H9 (cell line): ENCODE results near the gene AP4S1. TPM values are rescaled to one million over a fixed set of nuclear protein-coding genes. Genes with fewer than 3 reads are reported as not detected.
A peak's percentile ranks its signal among the peaks of the same experiment; 100 is the strongest.

Experiments
- DNase-seq: peaks from one replicate; pipeline ENCODE4 v3.0.0-alpha.2; 2017
- H2AFZ ChIP-seq: one replicate; pipeline ENCODE4 v1.6.1; 2013; ENCODE audit warnings: mild to moderate bottlenecking, low read length, control low read depth, moderate library complexity
- H2AK5ac ChIP-seq: 2 replicates; pipeline ENCODE4 v1.6.1; 2013; ENCODE audit warnings: low read length, control low read depth, mixed read lengths; ENCODE audit not compliant: insufficient read length
- H2BK120ac ChIP-seq: one replicate; pipeline ENCODE4 v1.6.1; 2013; ENCODE audit warnings: low read depth, mild to moderate bottlenecking, low read length, control low read depth, inconsistent platforms; ENCODE audit not compliant: poor library complexity, severe bottlenecking
- H2BK12ac ChIP-seq: 2 replicates; pipeline ENCODE4 v1.6.1; 2013; ENCODE audit warnings: low read length, control low read depth, mixed read lengths, low read depth; ENCODE audit not compliant: insufficient read length
- H2BK15ac ChIP-seq: 2 replicates; pipeline ENCODE4 v1.6.1; 2013; ENCODE audit warnings: low read depth, low read length, control low read depth
- H2BK20ac ChIP-seq: one replicate; pipeline ENCODE4 v1.6.1; 2013; ENCODE audit warnings: low read depth, mild to moderate bottlenecking, low read length, control low read depth, inconsistent platforms; ENCODE audit not compliant: poor library complexity, severe bottlenecking
- H2BK5ac ChIP-seq: 2 replicates; pipeline ENCODE4 v1.6.1; 2013; ENCODE audit warnings: low read length, control low read depth, mixed read lengths; ENCODE audit not compliant: insufficient read length
- H3K14ac ChIP-seq: 2 replicates; pipeline ENCODE4 v1.6.1; 2013; ENCODE audit warnings: low read length, control low read depth; ENCODE audit not compliant: insufficient read depth
- H3K18ac ChIP-seq: 2 replicates; pipeline ENCODE4 v1.6.1; 2013; ENCODE audit warnings: low read depth, mild to moderate bottlenecking, mixed read lengths, low read length, control low read depth; ENCODE audit not compliant: insufficient read length
- H3K23ac ChIP-seq: 2 replicates; pipeline ENCODE4 v1.6.1; 2013; ENCODE audit warnings: low read length, control low read depth, mixed read lengths, low read depth; ENCODE audit not compliant: insufficient read length
- H3K23me2 ChIP-seq: 2 replicates; pipeline ENCODE4 v1.6.1; 2013; ENCODE audit warnings: low read depth, mild to moderate bottlenecking, mixed read lengths, low read length, control low read depth; ENCODE audit not compliant: insufficient read length, poor library complexity, severe bottlenecking
- H3K27ac ChIP-seq: 2 replicates; pipeline ENCODE4 v1.5.1; 2013; ENCODE audit warnings: low read length, control low read depth, mixed read lengths, low read depth; ENCODE audit not compliant: insufficient read length
- H3K27me3 ChIP-seq: 2 replicates; pipeline ENCODE4 v1.6.1; 2013; ENCODE audit warnings: low read length, control low read depth, inconsistent platforms; ENCODE audit not compliant: insufficient read depth
- H3K4ac ChIP-seq: 2 replicates; pipeline ENCODE4 v1.6.1; 2013; ENCODE audit warnings: low read depth, mild to moderate bottlenecking, control low read depth, inconsistent platforms, low read length, moderate library complexity
- H3K4me1 ChIP-seq: 2 replicates; pipeline ENCODE4 v1.6.1; 2013; ENCODE audit warnings: low read length, control low read depth, inconsistent platforms; ENCODE audit not compliant: insufficient read depth
- H3K4me2 ChIP-seq: 2 replicates; pipeline ENCODE4 v1.6.1; 2013; ENCODE audit warnings: low read length, control low read depth, mixed read lengths; ENCODE audit not compliant: insufficient read length, insufficient read depth
- H3K56ac ChIP-seq: 2 replicates; pipeline ENCODE4 v1.6.1; 2013; ENCODE audit warnings: low read depth, mild to moderate bottlenecking, mixed read lengths, low read length, control low read depth; ENCODE audit not compliant: insufficient read length
- H3K79me1 ChIP-seq: 2 replicates; pipeline ENCODE4 v1.6.1; 2013; ENCODE audit warnings: low read depth, mild to moderate bottlenecking, moderate library complexity, low read length, control low read depth, inconsistent platforms; ENCODE audit not compliant: insufficient read depth, poor library complexity, severe bottlenecking
- H3K79me2 ChIP-seq: 2 replicates; pipeline ENCODE4 v1.6.1; 2013; ENCODE audit warnings: low read length, control low read depth, inconsistent platforms; ENCODE audit not compliant: insufficient read depth
- H3K9ac ChIP-seq: 2 replicates; pipeline ENCODE4 v1.6.1; 2013; ENCODE audit warnings: low read length, control low read depth, mixed read lengths; ENCODE audit not compliant: insufficient read length; ENCODE audit errors: extremely low read depth
- H3K9me3 ChIP-seq: one replicate; pipeline ENCODE4 v1.6.1; 2013; ENCODE audit warnings: low read depth, low read length, inconsistent platforms; ENCODE audit not compliant: control insufficient read depth
- H3T11ph ChIP-seq: one replicate; pipeline ENCODE4 v1.6.1; 2013; ENCODE audit warnings: mild to moderate bottlenecking, low read length, control low read depth, inconsistent platforms
- H4K20me1 ChIP-seq: one replicate; pipeline ENCODE4 v1.6.1; 2013; ENCODE audit not compliant: control insufficient read depth, insufficient read length, insufficient read depth
- H4K5ac ChIP-seq: 2 replicates; pipeline ENCODE4 v1.6.1; 2013; ENCODE audit warnings: low read depth, mild to moderate bottlenecking, mixed read lengths, low read length, control low read depth; ENCODE audit not compliant: insufficient read length
- H4K8ac ChIP-seq: replicated peaks from 2 replicates; pipeline ENCODE4 v1.6.1; 2013; ENCODE audit warnings: low read length, control low read depth, mixed read lengths, low read depth; ENCODE audit not compliant: insufficient read length
- H4K91ac ChIP-seq: 2 replicates; pipeline ENCODE4 v1.6.1; 2013; ENCODE audit warnings: low read depth, mild to moderate bottlenecking, moderate library complexity, mixed read lengths, low read length, control low read depth; ENCODE audit not compliant: insufficient read length
- H3K27ac Mint-ChIP-seq, 3 experiments: 2 replicates in 2 of 3; 3 replicates in 1 of 3; pipeline ENCODE4 v1.8.0; 2020 to 2021; ENCODE audit warnings: mixed read lengths in 3 of 3, mild to moderate bottlenecking in 1 of 3, moderate library complexity in 1 of 3
- H3K27me3 Mint-ChIP-seq: 2 replicates; pipeline ENCODE4 v1.8.0; 2021; ENCODE audit warnings: low read depth, mild to moderate bottlenecking, moderate library complexity, mixed read lengths
- H3K36me3 Mint-ChIP-seq, 3 experiments: 2 replicates in 2 of 3; 3 replicates in 1 of 3; pipeline ENCODE4 v1.8.0; 2020 to 2021; ENCODE audit warnings: low read depth in 3 of 3, mixed read lengths in 3 of 3; ENCODE audit not compliant: insufficient read depth in 1 of 3
- H3K4me1 Mint-ChIP-seq, 2 experiments: 2 replicates each; pipeline ENCODE4 v1.8.0; 2020; ENCODE audit warnings: mixed read lengths in 2 of 2
- H3K4me3 Mint-ChIP-seq, 2 experiments: 2 replicates in 1 of 2; 3 replicates in 1 of 2; pipeline ENCODE4 v1.8.0; 2020 to 2021; ENCODE audit warnings: mild to moderate bottlenecking in 2 of 2, mixed read lengths in 2 of 2, moderate library complexity in 1 of 2
- H3K9me3 Mint-ChIP-seq, 2 experiments: 2 replicates in 1 of 2; 3 replicates in 1 of 2; pipeline ENCODE4 v1.8.0; 2020; ENCODE audit warnings: mild to moderate bottlenecking in 2 of 2, mixed read lengths in 2 of 2, moderate library complexity in 1 of 2
- CTCF ChIP-seq: fragments of 200-600 bp; sonication (generic); conservative IDR thresholded peaks from 3 replicates; pipeline ENCODE4 v1.8.0; 2021; ENCODE audit warnings: antibody characterized with exemption, mild to moderate bottlenecking
- WGBS: extraction: QIAGEN DNeasy Blood & Tissue Kit; methylation state at CpG from one replicate; pipeline ENCODE4 v1.1.7; 2013; ENCODE audit warnings: missing lambda C conversion rate, low lambda C conversion rate, mixed read lengths; ENCODE audit not compliant: insufficient read length; ENCODE audit errors: extremely low coverage; 5-methylcytosine and 5-hydroxymethylcytosine counted together
- total RNA-seq: library from RNA; stranded (reverse); gene quantifications from 2 replicates; pipeline ENCODE4 v1.2.1, GENCODE V29; 2021

The AP4S1 gene
- total RNA-seq, 1 experiment from 2014 or later, result 13.7 TPM

- Histone ChIP-seq H3K27ac (no peak overlapping the region), H3T11ph (no peak overlapping the region), H2BK12ac (no peak overlapping the region), H3K79me1 (peaks cover 6% of the 10 kb centered on the region), H3K4me2 (no peak overlapping the region), H3K9me3 (no peaks in the 10 kb centered on the region), H3K18ac (no peak overlapping the region), H3K27me3 (no peaks in the 10 kb centered on the region), H2BK120ac (no peak overlapping the region), H2BK20ac (no peak overlapping the region), H2BK5ac (no peak overlapping the region), H3K4ac (no peak overlapping the region), H2AK5ac (no peak overlapping the region), H3K79me2 (peaks cover 27% of the 10 kb centered on the region; the same call in 1 of the 2 replicates), H4K5ac (no peak overlapping the region), H2AFZ (no peak overlapping the region), H3K14ac (no peak overlapping the region), H3K4me1 (peaks cover 7% of the 10 kb centered on the region), H2BK15ac (no peak overlapping the region), H3K23me2 (no peaks in the 10 kb centered on the region), H4K8ac (no peak overlapping the region), H3K56ac (no peak overlapping the region), H4K91ac (no peak overlapping the region), H3K23ac (no peak overlapping the region), H4K20me1 (no peaks in the 10 kb centered on the region), H3K9ac (no peak overlapping the region)
- WGBS, result no CpG with 5 or more reads among the region's 3 CpGs
- H3K27ac Mint-ChIP-seq, result peak overlapping the region in 2 of 3 experiments; percentile 16 to 27; a peak in 3 of 7 replicates
- no peaks in the 10 kb centered on the region for H3K27me3 Mint-ChIP-seq
- H3K36me3 Mint-ChIP-seq, result peaks cover 4 to 17% (median 12%) of the 10 kb centered on the region in 3 experiments; a peak in 5 of 7 replicates
- no peak for TF ChIP-seq CTCF
- peak overlapping the region in 1 of 2 experiments; percentile 41; a peak in 2 of 5 replicates for H3K4me3 Mint-ChIP-seq
- no peak for DNase-seq
- peaks cover 53 to 66% of the 10 kb centered on the region in 2 experiments for H3K4me1 Mint-ChIP-seq
- H3K9me3 Mint-ChIP-seq, result peaks cover 8 to 12% of the 10 kb centered on the region in 2 experiments; a peak in 2 of 5 replicates
These were observed 29.8 kb upstream of the AP4S1 start for GRCh38 chr14:30995689-30996088.
